ENCODE measurements around the gene BCL11A.

Gene BCL11A

DNA sequence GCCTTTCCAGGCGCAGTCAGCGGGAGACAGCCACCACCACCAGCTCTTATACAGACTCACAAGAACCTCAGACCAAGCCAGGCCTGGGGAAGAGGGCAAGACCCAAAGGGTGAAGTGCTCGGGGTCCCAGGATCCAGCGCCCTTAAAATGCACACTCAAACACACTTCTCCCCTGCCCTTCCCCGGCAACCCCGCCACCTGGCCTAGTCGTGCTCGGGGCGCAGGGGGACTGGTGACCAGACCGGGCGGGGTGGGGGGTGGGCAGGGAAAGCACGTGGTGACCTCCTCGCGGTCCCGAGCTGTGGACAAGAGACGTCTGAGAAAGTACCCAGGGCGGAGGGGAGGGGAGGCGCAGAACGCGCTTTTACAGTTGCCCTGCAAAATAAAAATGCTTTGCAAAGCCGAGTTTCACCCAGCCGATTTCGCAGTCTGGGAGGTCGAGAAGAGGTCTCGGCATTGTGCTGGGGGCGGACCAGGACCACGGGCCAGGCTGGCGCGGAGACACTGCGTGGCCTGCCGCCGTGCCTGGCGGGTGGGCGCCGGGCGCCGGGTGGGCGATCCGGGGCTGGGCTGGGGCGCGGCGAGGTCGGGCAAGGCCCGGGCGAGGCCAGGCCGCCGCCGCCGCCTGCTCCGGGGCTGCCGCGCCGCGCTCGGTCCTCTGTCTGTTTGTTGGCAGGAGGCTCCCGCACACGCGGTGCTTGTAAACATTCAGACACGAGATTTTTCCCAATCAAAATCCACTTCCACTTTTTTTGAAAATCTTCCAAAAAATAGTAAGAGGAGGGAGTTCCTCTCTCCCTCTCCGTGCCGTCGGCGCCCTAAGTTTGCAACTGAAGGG is 2.0 kb downstream of the BCL11A start:
- TF ChIP-seq, protein P1, sequence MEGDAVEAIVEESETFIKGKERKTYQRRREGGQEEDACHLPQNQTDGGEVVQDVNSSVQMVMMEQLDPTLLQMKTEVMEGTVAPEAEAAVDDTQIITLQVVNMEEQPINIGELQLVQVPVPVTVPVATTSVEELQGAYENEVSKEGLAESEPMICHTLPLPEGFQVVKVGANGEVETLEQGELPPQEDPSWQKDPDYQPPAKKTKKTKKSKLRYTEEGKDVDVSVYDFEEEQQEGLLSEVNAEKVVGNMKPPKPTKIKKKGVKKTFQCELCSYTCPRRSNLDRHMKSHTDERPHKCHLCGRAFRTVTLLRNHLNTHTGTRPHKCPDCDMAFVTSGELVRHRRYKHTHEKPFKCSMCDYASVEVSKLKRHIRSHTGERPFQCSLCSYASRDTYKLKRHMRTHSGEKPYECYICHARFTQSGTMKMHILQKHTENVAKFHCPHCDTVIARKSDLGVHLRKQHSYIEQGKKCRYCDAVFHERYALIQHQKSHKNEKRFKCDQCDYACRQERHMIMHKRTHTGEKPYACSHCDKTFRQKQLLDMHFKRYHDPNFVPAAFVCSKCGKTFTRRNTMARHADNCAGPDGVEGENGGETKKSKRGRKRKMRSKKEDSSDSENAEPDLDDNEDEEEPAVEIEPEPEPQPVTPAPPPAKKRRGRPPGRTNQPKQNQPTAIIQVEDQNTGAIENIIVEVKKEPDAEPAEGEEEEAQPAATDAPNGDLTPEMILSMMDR (IDR thresholded peaks at IDR 0.05; ENCODE audit: insufficient read depth, low read length, poor library complexity, severe bottlenecking), result no peak
- peak; percentile 78 for DNase-seq (ENCODE audit: extremely low read depth, insufficient read length)
- H3K4me3 ChIP-seq (replicated peaks; ENCODE audit: low read depth, low read length), result peak overlapping the region; percentile 81
- no peaks in the 10 kb centered on the region; the same call in 1 of the 2 replicates for H3K27me3 ChIP-seq (replicated peaks; ENCODE audit: control insufficient read depth, insufficient read depth, low read length)
- no peaks in the 10 kb centered on the region for H3K36me3 ChIP-seq (ENCODE audit: control insufficient read depth, insufficient read depth, low read length)

DNA sequence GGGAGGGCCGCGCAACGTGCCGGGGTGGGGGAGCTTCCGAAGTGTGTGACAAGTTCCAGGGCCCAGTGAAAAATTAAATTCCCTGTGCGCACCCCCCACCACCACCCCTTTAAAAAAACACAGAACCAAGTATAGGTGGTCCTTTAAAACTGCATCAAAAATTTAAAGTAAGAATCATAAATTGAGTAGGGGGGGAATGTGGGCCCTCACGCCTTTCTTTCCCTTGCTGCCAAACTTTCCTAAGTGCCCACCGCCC is 2.5 kb downstream of the BCL11A start:
- TF ChIP-seq, protein P1 (IDR thresholded peaks at IDR 0.05; ENCODE audit: insufficient read depth, low read length, poor library complexity, severe bottlenecking), result no peak
- Histone ChIP-seq H3K36me3 (ENCODE audit: control insufficient read depth, insufficient read depth, low read length) (no peaks in the 10 kb centered on the region), H3K4me3 (replicated peaks; ENCODE audit: low read depth, low read length) (peak overlapping the region; percentile 81), H3K27me3 (replicated peaks; ENCODE audit: control insufficient read depth, insufficient read depth, low read length) (no peaks in the 10 kb centered on the region; the same call in 1 of the 2 replicates)
- DNase-seq (ENCODE audit: extremely low read depth, insufficient read length), result no peak

GRCh38 chr2:60550178-60550983 is 3.1 kb downstream of the BCL11A start:
- no peaks in the 10 kb centered on the region for H3K36me3 ChIP-seq (ENCODE audit: control insufficient read depth, insufficient read depth, low read length)
- peak overlapping the region; percentile 81 for H3K4me3 ChIP-seq (replicated peaks; ENCODE audit: low read depth, low read length)
- TF ChIP-seq, protein P1 (IDR thresholded peaks at IDR 0.05; ENCODE audit: insufficient read depth, low read length, poor library complexity, severe bottlenecking), result peak; percentile 89
- peak; percentile 84 for DNase-seq (ENCODE audit: extremely low read depth, insufficient read length)
- H3K27me3 ChIP-seq (replicated peaks; ENCODE audit: control insufficient read depth, insufficient read depth, low read length), result no peaks in the 10 kb centered on the region; the same call in 1 of the 2 replicates

- Histone ChIP-seq H3K4me3 (replicated peaks; ENCODE audit: low read depth, low read length) (peak overlapping the region; percentile 81), H3K27me3 (replicated peaks; ENCODE audit: control insufficient read depth, insufficient read depth, low read length) (no peaks in the 10 kb centered on the region; the same call in 1 of the 2 replicates), H3K36me3 (ENCODE audit: control insufficient read depth, insufficient read depth, low read length) (no peaks in the 10 kb centered on the region)
- no peak for DNase-seq (ENCODE audit: extremely low read depth, insufficient read length)
- TF ChIP-seq, protein P1 (IDR thresholded peaks at IDR 0.05; ENCODE audit: insufficient read depth, low read length, poor library complexity, severe bottlenecking), result no peak
Measured at GRCh38 chr2:60549928-60550177, 3.6 kb downstream of the BCL11A start.

DNA sequence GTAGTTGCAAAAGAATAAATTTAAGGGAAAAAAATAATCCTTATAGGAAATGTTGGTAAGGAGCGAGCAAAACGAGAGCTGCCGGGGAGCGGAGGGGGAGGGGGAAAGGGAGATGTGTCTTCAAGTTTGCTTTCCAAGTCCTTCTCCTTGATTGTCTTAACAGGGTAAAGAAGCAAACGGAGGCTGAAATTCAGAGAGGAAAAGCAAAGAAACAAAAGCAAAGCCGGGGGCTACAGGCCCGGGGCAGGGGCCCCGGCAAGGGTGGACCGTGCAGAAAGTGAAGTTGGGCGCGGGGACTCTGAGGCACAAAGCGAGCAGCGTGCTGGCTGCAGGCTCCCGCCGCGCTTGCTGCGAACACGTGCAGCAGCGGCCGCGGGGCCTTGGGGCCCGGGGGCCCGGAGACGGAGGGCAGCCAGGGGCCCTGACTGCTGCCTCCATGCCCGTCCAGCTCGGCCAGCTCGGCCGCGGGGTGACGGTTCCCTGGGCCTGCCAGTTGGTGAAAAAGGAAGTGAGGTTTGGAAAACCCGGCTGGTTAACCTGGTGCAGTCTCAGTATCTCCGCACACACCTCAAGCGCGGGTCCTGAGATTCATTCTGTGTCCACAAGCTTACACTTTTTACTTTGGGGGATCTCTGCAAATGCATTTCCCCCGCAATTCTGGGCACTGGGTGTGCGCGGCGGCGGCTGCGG is 4.1 kb downstream of the BCL11A start:
- peak; percentile 77 for DNase-seq (ENCODE audit: extremely low read depth, insufficient read length)
- Histone ChIP-seq H3K27me3 (replicated peaks; ENCODE audit: control insufficient read depth, insufficient read depth, low read length) (no peaks in the 10 kb centered on the region; the same call in 1 of the 2 replicates), H3K4me3 (replicated peaks; ENCODE audit: low read depth, low read length) (peak overlapping the region; percentile 81), H3K36me3 (ENCODE audit: control insufficient read depth, insufficient read depth, low read length) (no peaks in the 10 kb centered on the region)
- TF ChIP-seq, protein P1 (IDR thresholded peaks at IDR 0.05; ENCODE audit: insufficient read depth, low read length, poor library complexity, severe bottlenecking), result no peak

Data from GM06990 (cell line).